NCI-H446 (cell line): ENCODE data around the gene DCTN5.
A peak's percentile ranks its signal among the peaks of the same experiment; 100 is the strongest.
"Not testable (repeated sequence)": the region's sequence is repeated elsewhere in the genome, so short reads cannot be mapped to it uniquely, and the experiment has no call there.

Experiments used
- DNase-seq, 2 experiments: peaks; one replicate each; lab custom pipeline; 2025; lab: John Stamatoyannopoulos, UW

Gene DCTN5

DNA sequence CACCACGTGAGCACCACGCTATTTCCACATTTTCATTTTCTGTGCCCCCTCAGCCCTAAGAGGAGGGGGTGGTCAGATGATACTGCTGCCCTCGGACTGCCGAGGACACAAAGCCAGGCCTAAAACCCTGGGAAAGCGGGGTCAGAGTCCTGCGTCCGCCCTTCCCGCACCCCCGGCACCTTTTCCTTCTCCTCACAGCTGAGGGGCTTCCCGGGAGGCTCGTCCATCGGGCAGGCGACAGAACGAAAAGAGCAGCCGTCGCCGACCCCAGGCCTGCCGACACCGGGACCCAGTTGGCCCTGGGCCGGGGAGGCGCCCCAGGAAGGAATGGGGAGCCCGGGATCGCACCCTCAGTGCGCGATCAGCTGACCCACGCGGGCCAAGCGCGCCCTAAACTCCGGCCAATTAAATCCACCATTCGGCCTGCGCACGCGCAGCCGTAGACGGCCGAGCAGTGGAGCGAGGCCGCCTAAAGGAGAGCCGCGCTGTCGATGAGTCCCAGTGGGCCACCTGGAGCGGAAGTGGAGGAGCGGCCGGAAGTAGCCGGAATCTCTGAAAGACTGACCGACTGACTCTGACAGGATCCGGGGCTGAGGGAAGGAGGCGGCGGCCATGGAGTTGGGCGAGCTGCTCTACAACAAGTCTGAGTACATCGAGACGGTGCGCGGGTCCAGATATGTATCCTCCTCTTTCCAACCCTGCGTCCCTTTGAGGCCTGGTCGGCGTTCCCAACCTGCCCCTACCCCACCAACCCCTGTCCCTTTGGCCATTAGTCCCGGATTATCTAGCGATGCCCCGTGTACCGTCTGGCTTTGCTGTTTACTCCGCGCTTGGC lies at the start of gene DCTN5, which contains the start of gene PALB2:
DCTN5 (plus strand) TSS at position 536 of the 835 bp plus-strand sequence; CDS start at position 613, 77 bp downstream.
PALB2 (minus strand) TSS at position 380 of the 835 bp plus-strand sequence; CDS start at position 227, 153 bp downstream.
- peak; percentile 74 to 95 for DNase-seq

DNA sequence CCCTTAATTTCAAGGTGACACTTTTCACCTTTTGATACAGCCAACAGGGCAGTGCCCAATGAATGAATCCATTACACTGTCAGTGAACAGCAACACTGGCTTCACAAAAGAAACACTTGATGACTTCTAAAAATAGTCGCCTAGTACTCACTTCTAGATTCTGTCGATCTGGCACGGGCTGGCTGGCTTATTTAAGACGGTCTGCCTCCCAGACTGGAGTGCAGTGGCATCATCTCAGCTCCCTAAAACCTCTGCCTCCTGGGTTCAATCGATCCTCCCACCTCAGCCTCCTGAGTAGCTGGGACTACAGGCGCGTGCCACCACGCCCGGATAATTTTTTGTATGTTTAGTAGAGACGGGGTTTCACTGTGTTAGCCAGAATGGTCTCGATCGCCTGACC lies 47.1 kb upstream of the DCTN5 start:
- no peak for DNase-seq

DNA sequence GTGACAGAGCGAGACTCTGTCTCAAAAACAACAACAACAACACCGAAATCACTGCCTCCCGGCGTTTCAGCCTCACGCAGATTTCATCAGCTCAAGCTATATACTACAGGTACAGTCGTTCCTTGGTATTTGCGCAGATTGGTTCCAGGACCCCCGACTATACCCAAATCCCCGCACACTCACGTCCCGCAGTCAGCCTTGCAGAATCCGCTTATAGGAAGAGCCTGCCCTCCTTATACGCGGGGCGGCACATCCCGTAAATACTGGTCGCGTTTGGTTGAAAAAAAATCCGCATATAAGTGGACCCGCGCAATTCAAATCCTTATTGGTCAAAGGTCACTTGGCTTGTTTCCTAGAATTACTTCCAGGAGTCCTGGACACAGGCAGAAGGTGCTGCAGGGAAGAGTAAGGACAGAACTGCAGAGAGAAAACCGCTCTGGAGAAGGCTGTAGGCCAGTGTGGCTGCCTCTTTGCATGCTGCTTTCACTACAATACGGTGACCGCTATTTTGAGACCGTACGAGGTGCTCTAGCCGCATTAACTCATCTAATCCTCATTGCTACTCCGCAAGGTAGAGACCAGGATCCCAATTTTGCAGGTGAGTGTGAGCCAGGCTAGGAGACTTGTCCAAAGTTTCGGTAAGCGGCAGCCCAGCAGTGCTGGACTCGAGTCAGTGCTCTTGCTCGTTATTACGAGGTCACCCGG lies 45.9 kb upstream of the DCTN5 start:
- DNase-seq, result no peak

DNA sequence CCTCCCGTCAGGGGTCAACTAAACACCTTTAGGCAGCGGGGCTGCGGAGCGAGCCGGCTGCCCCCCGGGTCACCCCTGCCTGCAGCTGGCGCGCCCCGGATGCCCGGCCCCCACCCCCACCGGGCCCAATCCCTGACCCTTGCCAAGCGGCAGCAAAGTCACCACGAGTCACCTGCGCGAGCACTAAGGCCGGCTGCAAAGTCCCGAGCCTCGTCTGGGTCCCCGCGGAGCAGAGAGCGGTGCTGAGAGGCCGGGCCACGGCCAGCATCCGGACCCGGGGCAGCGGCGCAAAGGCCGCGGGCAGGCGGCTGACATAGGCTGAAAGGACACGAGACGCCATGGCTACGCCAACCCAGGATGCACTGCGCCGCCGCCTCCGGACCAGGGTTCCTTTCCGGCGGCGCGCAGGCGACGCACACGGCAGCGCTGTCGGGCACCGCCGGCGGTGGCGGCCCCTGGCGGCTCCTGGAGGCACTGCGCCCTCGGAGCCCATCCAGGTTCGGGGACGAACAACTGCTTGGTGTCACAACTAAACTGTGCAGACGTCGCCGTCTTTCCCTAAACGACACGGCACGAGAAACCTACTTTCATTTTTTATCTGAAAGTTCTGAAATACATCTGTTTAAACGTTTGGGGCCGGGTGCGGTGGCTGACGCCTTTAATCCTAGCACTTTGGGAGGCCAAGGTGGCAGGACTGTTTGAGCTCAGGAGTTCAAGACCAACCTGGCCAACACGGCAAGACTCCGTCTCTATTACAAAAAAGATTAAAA lies 45.1 kb upstream of the DCTN5 start, which contains the start of gene NDUFAB1:
NDUFAB1 (minus strand) TSS at position 366 of the 770 bp plus-strand sequence; CDS start at position 340, 26 bp downstream.
- peak; percentile 71 to 92 for DNase-seq

DNA sequence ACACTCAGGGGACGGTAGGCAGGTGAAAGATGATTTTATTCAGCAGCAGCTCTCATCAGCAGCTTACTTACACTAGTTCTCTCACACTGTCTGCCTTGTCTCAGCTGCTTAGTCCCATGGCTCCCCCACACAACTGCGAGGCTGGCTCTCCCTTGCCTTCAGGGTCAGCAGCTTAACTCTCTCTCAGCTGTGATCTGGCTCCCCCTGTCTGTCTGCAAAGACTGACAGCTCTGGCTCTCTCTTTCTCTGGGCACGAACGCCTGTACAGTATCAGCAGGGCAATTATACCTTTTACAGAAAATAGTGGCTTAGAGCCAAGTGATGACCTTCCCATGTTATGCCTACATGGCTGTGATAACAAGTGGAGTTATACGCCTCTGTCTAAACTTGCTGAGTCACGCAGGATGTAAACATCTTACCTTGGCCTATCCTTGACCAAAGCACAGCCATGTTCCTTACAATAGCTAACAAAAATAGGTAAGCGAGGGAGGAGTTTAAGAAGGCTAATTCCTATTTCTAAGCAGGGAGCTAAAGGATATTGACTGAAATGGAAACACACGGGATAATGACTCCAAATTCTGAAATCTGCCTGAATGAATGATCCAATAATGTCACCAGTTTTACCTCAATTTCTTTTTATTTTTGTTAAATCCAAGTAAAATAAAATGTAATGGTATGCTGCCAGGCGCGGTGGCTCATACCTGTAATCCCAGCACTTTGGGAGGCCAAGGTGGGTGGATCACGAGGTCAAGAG lies 44.1 kb upstream of the DCTN5 start:
- DNase-seq, result no peak

DNA sequence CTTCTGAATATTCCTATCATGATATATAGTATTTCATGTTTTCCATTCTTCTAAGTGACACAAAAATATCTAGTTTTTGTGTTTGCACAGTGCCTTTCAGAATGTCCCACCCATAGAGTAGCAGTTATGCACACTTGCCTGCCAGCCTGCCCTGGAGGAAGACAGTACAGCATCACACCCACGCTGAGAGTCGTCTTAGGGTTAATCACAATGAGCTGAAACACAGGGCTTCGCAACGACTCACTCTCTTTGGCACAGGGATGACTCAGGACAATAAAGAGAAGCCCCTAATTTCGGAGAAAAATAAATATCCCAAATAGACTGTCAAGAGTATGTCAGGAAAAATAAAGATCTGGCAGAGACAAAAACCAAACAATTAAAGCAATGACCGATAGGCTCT lies 33.5 kb upstream of the DCTN5 start:
- no peak for DNase-seq

DNA sequence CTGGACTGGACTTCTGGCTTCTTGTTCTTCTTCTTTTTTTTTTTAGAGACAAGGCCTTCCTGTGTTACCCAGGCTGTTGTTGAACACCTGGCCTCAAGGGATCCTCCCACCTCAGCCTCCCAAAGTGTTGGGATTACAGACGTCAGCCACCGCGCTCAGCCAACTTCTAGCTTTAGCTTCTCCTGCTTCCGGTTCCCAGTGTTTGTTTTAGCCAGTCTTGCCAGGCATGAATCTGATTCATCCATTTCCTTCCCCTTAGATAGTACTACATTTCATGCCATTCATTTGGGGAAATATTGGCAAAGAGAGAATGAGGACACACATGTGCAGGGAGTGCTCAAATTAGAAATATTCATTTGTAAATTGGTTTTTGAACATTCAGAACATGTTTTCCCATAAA lies 33.1 kb upstream of the DCTN5 start:
- DNase-seq, result no peak

DNA sequence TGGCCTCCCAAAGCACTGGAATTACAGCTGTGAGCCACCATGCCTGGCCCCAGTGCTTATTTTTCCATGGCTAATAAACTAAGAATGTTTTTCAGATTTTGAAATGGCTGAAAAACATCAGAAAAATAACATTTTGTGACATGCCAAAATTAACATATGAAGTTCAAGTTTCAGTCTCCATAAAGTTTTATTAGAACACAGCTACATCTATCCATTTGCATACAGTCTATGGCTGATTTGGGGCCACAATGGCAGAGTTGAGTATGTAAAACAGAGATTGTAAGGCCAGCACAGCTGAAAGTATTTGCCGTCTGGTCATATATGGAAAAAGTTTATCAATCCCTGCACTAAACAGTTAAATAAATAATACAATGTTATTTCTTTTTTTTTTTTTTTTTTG lies 31.3 kb upstream of the DCTN5 start:
- DNase-seq, result no peak

DNA sequence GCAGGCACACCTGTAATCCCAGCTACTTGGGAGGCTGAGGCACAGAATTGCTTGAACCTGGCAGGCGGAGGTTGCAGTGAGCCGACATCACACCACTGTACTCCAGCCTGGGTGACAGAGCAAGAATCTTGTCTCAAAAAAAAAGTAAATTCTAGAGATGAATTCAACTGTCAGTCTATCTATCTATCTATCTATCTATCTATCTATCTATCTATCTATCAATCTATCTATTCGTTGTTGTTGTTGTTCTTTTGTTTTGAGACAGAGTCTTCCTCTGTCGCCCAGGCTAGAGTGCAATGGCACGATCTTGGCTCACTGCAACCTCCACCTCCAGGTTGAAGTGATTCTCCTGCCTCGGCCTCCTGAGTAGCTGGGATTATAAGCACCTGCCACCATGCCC lies 30.4 kb upstream of the DCTN5 start:
- DNase-seq, result not testable (repeated sequence)

DNA sequence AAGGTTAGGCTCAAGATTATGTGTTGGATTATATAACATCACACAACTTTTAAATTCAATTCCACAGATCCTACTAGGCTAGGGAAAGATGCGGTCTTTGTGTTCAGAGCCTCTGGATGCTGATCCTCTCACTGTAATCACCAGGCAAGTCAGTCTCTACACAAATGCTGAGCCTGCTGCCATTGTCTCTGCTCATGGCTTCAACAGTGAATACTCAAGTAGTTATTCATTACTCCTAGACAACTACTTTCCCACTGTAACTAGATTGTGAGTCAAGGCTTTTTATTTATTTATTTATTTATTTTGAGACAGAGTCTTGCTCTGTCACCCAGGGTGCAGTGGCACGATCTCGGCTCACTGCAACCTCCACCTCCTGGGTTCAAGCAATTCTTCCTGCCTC lies 29.3 kb upstream of the DCTN5 start:
- no peak for DNase-seq

DNA sequence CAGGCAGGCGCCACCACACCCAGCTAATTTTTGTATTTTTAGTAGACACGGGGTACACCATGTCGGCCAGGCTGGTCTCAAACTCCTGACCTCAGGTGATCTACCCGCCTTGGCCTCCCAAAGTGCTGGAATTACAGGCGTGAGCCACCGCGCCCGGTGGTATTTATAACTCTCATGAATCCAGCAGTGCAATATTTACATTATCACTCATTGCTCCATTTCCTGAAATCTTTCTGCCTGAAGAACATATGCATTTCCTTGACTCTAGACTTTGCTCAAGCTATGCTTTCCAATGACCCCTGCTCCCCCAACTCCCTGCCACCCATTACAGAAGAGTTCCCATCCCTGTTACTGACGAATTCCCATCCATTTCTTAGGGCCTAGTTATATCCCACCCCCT lies 25.5 kb upstream of the DCTN5 start:
- DNase-seq, result no peak

DNA sequence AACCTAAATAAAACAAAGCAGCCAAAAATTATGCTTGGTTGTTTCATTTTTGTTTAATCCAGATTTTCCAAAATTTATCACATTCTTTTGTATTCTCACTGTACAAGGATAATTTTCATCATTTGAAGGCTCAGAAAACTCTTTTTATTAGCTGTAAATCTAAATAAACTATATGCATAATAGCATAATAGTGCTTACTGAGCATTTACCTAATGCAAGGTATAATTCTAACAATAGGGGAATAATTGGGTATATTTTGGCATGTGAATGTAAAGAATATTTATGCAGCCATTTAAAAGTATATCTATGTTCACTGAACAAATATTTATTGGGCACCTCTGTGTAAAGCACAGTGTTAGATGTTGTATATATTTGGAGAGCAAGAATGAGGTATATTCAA lies 17.2 kb upstream of the DCTN5 start:
- DNase-seq, result no peak

DNA sequence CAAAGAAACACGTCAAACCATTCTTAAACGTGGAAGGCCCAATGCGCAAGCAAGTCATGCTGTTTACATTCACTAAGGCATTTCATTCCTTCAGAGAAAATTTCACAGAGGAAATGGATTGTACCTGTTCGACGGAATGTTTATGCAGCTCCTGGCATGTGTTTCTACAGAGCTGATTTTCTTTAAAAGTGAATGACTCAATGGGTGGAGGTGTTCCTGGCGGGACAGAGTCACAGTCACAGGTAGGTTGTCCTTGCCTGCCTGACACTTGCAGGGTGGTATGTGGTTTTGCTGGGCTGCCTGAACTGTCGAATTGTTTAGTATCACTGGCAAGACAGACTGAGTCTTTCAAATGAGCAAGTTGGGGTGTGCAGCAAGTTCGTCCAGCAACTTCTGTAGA lies 11.8 kb upstream of the DCTN5 start:
- no peak for DNase-seq

DNA sequence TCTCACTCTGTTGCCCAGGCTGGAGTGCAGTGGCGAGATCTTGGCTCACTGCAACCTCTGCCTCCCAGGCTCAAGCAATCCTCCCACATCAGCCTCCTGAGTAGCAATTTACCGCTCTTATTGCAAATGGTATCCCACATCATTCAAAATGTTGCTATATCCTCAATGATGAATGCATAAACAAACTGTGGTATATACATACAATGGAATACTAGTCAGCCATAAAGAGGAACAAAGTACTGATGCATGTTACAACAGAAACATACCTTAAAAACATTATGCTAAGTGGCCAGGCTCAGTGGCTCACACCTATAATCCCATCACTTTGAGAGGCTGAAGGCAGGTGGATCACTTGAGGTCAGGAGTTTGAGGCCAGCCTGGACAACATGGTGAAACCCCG lies 9.4 kb upstream of the DCTN5 start:
- not testable (repeated sequence) for DNase-seq

DNA sequence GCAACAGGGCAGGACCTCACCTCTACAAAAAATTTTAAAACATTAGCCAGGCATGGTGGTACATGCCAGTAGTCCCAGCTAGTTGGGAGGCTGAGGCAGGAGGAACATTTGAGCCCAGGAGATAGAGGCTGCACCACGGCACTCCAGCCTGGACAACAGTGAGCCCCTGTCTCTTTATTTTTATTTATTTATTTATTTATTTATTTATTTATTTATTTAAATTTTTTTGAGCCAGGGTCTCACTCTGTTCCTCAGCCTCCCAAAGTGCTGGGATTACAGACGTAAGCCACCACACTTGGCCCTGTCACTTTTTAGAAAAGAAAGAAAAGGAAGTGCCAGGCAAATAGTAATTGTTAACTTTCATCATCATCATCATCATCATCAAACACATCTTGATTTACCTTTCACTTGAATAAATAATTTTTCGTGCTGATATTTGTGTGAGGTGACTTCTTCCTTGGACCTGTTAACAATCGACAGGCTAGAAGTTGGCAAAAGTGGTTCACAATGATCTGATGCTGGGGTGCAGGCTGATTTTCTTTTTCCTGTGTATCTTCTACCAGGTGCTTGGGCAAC lies 6.7 kb upstream of the DCTN5 start:
- no peak for DNase-seq

DNA sequence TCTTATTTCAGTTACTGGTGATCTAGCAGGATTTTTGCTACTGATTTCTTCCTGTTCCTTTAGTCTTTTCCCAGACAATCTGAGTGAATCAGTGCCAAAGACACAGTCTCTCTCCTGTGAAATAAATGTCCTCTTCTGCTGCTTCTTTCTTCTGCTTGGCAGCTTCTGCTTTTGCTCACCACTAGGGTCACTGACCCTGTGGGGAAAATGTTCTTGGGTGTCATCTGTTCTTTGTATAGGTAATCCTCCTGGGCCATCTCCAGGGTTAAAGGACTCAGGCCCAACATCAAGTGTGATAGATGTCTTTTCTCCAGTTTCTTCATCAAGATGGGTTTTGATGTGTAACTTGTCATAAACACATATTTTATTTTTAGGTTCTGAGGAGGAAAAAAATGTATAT lies 5.3 kb upstream of the DCTN5 start:
- DNase-seq, result no peak

DNA sequence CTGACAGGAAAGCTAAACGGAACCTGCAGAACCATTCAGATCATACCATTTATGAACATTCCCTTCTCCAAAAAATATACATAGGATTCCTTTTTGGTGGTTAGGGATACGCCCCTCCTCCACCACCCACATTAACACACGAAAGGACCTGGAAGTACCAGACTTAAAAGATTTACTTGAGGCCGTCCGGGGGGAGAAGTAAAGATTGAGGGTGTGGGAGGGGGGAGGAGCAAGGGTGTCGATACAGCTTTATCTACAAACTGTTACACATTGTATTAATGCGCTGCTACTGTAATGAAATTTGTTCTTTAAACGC lies 693 bp upstream of the DCTN5 start:
- no peak for DNase-seq

DNA sequence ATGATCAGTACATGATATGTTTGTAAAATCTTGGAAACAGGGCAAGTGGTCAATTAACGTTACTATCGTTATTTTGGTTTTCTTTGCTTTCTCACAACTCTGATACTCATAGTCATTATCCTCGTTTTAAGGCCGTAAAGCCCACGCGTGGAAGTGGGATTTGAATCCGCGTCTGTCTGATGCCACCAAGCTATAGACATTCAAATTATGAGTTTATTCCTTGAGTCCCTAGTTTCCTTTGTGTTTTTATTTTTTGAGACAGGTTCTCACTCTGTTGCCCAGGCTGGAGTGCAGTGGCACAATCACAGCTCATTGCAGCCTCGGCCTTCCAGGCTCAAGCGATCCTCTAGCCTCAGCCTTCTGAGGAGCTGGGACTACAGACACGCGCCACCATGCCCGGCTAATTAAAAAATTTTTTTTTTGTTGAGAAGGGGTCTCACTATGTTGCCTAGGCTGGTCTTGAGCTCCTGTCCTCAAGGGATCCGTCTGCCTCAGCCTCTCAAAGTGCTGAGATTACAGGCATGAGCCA lies 1.0 kb downstream of the DCTN5 start:
- DNase-seq, result no peak

DNA sequence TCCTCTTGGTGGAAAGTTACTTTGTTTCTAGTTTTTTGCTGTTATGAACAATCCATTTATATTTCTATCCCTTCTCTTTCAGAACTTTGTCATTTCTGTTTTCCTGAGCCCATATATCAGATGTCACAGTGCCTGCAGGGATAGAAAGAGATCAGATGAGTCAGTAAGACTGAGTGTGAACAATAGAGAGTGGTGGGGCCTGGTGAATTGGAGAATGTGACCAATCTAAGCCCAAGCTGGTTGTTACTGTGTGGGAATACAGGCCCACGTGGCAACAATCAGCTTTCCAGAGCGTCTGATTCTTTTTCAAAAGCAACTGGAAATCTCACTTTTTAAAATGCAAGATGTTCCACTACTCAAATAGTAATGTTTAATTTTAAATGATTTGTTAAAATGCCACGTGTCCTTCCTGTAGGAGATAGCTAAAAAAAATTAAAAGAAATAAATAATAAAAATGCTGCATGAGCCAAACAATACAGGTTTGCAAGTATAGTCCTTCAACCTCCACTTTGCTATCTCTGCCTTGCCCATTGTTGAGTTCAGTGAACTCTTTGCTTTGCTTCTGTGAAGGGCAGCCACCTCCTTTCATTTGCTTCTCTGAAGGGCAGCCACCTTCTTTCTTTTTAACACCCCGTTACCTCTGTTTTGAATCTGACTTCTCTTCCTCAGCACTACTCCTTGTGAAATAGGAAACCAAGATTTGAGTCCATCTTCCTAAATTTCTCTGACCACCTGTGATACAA lies 9.6 kb downstream of the DCTN5 start:
- no peak for DNase-seq

DNA sequence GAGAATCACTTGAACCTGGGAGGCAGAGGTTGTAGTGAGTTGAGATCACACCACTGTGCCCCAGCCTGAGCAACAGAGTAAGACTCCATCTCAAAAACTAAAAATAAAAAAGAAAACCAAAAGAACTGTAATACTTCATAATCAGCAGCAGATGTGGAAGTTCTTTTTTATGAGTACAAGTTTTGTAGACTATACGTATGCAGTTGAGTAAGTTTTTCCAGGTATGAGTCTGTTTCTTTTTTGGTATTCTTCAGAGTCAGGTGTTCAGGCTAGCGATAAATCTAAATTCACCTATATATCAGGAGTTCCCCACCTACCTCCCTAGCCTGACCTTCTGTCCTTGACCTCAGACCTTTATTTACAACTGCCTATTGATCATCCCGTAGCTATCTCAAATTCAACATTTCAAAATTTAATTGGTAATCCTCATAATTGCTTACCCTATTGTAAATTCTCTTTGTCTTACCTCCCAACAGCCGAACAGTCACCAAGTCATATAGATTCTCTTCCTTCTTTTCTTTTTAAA lies 10.7 kb downstream of the DCTN5 start:
- DNase-seq, result no peak
